Activated CD4-positive, alpha-beta T cell treated with anti-CD3 and anti-CD28 coated beads for 1 hour (primary cell): ENCODE measurements around the gene ICOS.

Source experiments
- DNase-seq: peaks from one replicate; pipeline ENCODE4 v3.0.0-alpha.2; 2020

Gene ICOS

DNA sequence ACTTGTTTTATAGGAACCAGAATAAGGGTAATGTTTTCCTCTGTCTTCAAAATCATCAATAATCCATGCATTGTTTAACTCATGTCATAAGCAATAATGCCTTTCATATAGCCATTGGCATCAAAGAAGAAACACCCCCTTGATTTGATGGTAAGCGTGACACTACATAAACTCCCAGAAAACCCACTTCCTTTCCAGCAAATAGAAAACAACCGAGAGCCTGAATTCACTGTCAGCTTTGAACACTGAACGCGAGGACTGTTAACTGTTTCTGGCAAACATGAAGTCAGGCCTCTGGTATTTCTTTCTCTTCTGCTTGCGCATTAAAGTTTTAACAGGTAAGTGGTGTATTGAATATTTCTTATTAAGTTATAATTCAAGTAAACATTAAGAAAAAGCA, at the start of gene ICOS:
Gene ICOS (plus strand): TSS at position 229 of the 400 bp plus-strand sequence. CDS start 52 bp downstream, at position 281.
- DNase-seq: no peak

- DNase-seq: no peak
Observed at GRCh38 chr2:203887677-203888076, 48.9 kb upstream of the ICOS start.

DNA sequence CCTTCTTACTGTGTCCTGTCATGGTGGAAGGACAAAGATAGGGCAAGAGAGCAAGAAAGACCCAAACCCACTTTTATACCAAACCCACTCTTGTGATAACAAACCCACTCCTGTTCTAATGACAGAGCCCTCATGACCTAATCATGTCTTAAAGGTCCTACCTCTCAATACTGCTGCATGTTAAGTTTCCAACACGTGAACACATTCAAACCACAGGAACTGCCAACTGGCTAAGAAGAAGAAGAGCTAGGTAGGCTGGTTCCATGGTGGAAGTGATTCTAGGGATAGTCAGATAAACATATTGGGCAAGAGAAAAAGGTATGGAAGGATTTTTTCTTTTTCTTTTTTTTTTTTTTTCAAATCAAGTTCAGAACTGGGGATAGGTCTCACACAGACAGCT, 47.0 kb upstream of the ICOS start:
- DNase-seq: no peak

- DNase-seq: no peak
Observed at GRCh38 chr2:203889944-203890343, 46.6 kb upstream of the ICOS start.

- no peak for DNase-seq
Observed at GRCh38 chr2:203890733-203891132, 45.8 kb upstream of the ICOS start.

- DNase-seq: no peak
Observed at GRCh38 chr2:203891474-203891873, 45.1 kb upstream of the ICOS start.

GRCh38 chr2:203892207-203892606, 44.4 kb upstream of the ICOS start:
- DNase-seq: no peak

DNA sequence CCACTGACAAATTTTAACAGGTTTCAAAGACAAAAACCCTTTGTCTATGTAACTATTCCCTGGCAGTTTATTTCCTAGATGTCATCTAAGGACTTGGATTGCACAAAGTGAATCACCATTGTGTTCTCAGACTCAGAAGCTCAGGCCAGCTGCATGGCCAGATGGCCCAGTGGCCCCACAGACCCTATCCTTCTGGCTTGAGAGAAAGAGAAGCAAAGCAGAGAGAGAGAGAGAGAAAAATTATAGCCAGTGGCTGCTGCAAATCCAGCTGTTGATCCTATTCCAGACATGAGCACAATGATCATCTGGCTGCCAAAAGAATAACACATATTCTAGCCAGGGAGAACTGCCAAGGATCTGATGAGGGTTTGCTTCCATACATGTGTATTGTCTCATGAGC, 43.2 kb upstream of the ICOS start:
- DNase-seq: no peak

DNA sequence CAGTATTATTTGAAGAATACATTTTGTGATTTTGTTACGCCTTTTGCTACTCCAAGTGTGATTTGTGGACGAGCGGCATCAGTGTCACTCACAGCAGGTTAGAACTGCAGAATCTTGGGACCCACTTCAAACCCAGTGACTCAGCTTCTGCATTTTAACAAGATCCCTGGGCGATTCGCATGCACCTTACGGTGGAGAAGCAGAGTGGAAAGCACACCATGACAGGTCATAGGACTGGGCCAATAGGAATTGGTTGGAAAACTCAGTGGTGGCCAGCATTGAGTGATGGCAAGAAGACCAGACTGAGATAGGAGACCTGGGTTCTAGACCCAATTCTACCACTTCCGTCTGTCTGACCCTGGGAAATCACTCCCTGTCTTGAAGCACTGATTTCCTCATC, 42.7 kb upstream of the ICOS start:
- DNase-seq: no peak

GRCh38 chr2:203894262-203894661, 42.3 kb upstream of the ICOS start:
- DNase-seq: no peak

- no peak for DNase-seq
Observed at GRCh38 chr2:203897544-203897943, 39.0 kb upstream of the ICOS start.

DNA sequence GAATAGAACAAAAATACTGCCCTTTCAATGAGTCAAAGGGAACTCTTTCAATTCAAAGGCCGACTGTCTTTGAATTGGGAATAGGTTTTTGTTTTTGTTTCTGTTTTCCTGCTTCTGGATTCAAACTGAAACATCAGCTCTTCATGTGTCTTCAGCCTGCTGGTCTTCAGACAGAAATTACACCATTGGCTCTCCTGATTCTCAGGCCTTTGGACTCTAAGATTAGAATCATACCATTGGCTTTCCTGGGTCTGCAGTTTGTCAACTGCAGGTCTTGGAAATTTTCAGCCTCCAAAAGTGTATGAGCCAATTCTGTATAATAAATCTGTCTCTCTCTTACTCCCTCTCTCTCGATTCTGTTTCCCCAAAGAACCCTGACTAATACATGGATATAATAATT, 37.9 kb upstream of the ICOS start:
- no peak for DNase-seq

DNA sequence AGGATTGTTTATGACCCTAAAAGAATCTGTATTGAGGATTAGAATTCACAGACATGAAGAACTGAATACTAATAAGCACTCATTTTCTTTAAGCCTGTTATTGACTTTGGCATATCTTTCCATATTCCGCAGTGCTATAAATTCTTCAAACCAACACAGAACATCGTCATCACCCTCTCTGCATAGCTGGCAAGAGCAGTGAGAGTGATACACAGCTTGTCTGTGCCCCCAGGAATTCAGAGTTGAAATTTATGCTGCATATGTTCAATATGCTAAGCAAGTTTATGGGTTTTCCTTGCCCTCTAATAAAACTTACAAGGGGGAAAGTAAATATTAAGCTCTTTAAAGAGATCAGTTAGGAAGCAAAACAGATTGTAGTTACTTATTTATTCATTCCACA, 36.3 kb upstream of the ICOS start:
- DNase-seq: no peak

DNA sequence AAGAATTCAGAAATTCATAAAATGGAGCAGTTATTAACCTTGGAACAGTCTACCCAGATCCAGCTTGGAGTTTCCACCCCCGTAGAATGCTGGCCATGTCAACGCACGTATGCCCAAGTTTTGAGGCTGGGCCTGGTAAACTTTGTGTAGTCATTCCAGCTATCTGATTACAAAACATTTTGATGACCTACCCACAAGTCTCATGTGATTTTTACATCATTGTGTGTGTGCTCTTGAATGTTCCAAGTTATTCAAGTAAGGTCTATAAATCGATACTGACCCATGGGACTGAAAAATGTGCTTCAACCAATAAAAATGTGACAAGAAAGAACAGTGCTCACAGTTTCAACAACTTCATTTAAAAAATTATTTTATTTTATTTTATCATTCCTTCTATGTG, 32.5 kb upstream of the ICOS start:
- no peak for DNase-seq

DNA sequence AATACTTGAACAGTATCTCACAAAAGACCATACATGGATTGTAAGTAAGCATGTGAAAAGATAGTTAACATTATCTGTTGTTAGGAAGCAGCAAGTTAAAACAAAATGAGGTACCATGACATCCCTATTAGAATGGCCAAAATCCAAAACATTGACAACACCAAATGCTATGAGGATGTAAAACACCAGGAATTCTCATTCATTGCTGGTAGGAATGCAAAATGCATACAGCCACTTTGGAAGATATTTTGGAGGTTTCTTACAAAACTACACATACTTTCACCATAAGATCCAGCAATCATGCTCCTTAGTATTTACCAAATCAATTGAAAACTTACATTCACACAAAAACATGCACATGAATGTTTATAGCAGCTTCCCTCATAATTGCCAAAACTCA, 30.9 kb upstream of the ICOS start:
- DNase-seq: no peak

GRCh38 chr2:203908066-203908796, 28.3 kb upstream of the ICOS start:
- DNase-seq: no peak

DNA sequence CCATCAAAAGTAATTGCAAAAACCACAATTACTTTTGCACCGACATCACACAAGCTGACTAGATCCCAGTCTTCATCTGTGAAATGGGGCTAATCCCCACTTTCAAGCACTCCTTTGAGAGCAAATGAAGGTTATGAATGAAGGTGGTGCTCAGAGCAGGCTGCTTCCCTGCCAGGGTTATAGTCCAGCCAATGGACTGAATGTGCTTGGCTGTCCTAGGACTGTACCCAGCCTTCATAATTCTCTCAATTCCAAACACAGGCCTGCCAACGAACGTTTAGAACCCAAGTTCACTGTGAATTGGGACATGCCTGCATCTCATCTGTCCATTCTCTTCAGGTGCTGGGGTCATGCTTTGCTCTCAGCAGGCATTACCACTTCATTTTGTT, 27.8 kb upstream of the ICOS start:
- DNase-seq: no peak

GRCh38 chr2:203909261-203909967, 27.1 kb upstream of the ICOS start:
- DNase-seq: no peak

DNA sequence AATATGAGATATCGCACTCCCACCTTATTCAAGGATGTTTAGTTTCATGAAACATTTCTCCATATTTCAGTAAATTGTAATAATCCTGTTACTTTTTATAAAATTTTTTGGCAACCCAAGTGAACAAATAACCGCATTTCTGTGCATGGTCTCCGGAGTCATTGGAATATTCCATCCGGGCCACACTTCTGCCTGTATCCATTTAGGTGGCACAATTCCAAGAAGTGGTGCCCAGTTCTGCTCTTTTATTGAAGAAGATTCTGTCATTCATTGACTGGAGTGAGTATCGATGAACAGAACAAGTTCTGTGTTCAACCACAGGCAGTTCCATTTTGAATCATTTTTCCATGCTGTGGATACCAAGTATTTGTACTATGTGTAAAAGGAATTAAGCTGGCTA, 26.6 kb upstream of the ICOS start:
- DNase-seq: no peak

- no peak for DNase-seq
Observed at GRCh38 chr2:203913947-203914346, 22.6 kb upstream of the ICOS start.

- no peak for DNase-seq
Observed at GRCh38 chr2:203914546-203915182, 21.9 kb upstream of the ICOS start.

GRCh38 chr2:203915256-203915655, 21.3 kb upstream of the ICOS start:
- no peak for DNase-seq

DNA sequence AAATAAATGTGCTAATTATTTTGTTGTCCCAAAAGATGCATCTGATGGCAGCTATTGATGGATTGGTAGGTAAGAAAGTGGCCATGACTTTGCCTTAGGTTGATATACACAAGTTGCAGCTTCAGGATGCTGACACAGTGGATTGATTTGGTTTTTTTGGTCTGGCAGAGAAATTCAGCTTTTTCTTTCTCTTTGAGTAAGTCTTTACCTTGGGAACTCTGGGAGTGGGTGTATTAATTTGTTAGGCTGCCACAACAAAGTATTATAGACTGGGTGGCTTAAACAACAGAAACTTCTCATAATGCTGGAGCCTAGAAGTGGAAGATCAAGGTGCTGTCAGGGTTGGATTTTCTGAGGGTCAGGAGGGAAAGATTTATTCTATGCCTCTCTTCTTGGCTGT, 19.8 kb upstream of the ICOS start:
- DNase-seq: no peak

GRCh38 chr2:203918264-203918663, 18.3 kb upstream of the ICOS start:
- no peak for DNase-seq
